HG03565 (cell line): ENCODE measurements around the gene MGMT.

ENCODE experiments used
- ATAC-seq: cut with Tn5 transposase; IDR thresholded peaks from one replicate; pipeline ENCODE4 v1.9.1; 2021; ENCODE audit warnings: mild to moderate bottlenecking, moderate library complexity; ENCODE audit not compliant: unreplicated experiment

Gene MGMT

DNA sequence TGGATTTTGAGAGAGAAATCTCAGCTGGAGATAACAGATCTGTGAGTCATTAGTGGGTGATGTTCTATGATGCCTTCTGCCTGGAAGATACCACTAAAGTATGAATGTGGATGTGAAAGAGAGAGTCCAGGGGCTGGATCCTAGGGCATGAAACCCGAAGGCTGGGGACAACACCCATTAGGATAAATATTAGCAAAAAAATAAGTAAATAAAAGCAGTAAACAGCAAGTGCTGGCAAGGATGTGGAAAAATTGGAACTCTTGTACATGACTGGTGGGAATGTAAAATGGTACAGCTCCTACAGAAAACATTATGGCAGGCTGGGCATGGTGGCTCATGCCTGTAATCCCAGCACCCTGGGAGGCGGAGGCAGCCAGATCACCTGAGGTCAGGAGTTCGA, 16.6 kb upstream of the MGMT start:
- ATAC-seq, result no peak

DNA sequence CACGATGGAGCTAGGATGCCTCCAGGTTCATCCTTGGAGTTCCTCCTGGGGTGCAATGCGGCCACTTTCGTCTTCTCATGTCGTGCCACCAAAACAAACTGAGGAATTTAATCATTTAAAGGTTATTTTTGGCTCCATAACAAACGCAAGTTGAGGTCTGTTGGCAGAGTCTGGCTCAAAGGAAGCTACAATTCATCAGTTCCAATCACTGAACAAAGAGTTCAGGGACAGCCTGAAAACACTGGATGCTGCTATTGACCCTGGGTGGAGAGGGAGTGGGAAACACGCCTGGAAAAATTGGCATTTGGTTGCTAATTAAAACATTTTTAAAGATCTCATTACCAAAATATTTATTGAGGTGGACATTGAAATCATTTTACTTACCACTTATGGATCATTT, 11.4 kb upstream of the MGMT start:
- ATAC-seq, result no peak

DNA sequence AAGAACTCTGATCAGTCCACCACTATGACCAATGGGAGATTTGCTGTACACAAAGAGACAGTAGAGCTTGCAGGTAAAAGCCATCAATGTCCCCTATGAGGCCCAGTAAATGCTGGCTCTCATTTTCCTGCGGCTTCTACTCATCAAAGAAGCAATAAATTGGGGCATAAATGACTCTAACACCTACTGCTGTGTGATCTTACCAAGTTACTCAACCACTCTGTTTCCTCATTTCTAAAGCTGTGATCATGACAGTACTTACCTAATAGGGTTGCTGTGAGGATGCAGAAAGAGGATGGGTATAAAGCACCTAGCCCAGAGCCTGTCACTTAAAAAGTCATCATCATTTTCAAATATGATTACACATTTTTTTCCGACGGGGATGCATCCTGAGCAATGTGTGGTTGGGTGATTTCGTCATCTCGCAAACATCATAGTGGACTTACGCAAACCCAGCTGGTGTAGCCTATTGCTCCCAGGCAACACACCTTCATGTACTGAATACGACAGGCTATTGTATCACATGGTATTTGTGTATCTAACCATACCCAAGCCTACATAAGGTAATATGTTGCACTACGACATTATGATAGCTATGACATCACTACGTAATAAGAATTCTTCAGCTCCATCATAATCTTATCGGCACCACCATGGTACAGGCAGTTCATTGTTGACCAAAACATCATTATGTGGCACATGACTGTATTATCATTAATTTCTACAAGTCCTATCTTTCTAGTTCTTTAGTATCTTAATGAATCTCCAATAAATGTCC, 7.1 kb upstream of the MGMT start:
- ATAC-seq, result no peak

DNA sequence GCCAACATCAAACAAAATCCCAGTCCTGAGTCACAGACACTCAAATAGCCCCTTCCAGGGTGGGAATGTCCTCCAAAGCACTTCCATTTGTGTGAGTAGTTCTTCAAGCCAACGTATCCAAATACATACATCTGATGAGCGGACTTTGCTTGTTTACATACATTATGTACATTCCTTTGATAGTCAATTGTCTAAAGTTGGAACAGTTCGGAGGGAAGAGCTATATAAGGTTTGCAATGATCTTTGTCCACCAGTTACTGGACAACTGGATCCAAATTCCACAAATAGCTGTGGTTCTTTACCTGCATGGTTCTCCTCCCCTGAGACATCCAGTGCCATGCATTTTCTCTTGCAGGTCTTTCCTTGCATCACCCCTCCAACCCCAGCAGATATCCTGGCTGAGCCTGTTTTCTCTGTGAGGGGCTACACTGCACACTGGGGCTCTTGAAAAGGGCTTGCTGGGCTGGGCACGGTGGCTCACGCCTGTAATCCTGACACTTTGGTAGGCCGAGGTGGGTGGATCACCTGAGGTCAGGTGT, 4.7 kb upstream of the MGMT start:
- ATAC-seq, result no peak

DNA sequence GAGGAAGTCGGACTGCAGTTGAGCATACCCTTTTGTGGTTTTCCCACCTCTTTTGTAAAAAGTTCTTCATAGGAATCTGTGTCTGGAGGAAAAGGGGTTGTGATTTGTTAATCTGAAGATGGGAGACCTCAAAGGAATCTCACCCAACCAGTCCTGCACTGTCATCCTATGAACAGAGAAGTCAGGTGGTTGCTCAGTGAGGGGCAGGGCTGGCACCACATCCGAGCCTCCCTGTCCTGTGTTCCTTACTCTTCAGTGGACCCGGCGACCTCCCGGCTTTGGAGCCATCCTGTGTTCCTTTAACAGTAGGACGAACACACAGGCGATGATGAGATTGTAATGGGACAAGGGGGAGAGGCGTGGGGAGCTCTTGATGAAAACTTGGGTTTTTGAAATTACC, 2.8 kb upstream of the MGMT start:
- ATAC-seq, result no peak

DNA sequence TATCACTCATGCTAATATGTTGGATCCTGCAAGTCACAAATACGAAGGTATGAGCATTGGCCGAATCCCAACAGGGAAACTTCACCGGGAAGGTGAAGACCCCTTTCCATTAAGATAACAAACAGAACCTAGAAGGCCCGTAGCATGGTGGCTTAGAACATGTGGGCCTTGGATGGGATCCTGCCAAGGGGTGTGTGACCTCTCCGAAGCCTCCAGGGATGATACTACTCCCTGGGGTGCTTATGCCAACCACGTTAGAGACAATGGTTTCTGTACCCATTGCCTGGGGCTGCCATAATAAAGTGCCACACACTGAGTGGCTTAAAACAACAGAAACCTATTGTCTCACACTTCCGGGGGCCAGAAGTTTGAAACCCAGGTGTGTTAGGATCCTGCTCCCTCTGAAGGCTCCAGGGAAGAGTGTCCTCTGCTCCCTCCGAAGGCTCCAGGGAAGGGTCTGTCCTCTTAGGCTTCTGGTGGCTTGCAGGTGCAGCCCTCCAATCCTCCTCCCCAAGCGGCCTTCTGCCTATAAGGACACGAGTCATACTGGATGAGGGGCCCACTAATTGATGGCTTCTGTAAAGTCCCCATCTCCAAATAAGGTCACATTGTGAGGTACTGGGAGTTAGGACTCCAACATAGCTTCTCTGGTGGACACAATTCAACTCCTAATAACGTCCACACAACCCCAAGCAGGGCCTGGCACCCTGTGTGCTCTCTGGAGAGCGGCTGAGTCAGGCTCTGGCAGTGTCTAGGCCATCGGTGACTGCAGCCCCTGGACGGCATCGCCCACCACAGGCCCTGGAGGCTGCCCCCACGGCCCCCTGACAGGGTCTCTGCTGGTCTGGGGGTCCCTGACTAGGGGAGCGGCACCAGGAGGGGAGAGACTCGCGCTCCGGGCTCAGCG, 992 bp upstream of the MGMT start:
- no peak for ATAC-seq

DNA sequence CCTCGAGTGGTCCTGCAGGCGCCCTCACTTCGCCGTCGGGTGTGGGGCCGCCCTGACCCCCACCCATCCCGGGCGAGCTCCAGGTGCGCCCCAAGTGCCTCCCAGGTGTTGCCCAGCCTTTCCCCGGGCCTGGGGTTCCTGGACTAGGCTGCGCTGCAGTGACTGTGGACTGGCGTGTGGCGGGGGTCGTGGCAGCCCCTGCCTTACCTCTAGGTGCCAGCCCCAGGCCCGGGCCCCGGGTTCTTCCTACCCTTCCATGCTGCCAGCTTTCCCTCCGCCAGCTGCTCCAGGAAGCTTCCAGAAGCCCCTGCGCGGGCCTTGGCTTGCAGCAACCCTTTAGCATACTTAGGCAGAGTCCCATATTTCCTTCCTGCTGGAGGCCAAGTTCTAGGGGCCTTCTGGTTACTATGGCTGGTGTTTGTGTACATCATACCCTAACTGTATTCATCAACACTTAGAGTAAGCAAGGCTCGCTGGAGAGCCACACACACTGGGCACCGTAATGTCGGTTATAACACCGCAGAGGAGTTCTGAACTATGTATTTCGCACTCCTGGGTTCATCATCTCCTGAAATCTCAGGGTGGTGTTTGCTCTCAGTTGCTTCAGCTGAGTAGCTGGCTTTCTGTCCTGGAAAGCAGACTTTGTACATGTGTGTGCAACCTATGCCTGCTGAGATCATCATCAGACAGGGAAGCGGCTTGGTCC, 471 bp downstream of the MGMT start:
- ATAC-seq, result peak; percentile 4

DNA sequence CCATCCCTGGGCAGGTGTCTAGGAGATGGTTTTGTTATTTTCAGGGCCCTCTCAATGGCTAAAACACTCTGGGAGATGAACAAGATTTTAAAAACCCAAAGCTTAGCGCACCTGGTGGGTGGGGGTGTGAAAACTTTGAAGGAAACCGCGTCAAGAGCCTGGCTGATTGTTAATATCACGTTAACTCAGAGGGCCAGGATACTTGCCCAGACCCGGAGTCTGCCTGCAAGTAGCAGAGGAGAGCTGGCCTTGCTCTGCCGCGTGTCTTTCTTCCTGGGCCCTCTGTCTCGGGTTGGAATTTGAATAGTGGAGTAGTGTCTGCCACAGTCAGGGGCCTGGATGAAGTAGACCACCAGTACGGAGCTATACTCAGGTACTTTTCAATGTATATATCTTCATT, 1.1 kb downstream of the MGMT start:
- ATAC-seq, result no peak

DNA sequence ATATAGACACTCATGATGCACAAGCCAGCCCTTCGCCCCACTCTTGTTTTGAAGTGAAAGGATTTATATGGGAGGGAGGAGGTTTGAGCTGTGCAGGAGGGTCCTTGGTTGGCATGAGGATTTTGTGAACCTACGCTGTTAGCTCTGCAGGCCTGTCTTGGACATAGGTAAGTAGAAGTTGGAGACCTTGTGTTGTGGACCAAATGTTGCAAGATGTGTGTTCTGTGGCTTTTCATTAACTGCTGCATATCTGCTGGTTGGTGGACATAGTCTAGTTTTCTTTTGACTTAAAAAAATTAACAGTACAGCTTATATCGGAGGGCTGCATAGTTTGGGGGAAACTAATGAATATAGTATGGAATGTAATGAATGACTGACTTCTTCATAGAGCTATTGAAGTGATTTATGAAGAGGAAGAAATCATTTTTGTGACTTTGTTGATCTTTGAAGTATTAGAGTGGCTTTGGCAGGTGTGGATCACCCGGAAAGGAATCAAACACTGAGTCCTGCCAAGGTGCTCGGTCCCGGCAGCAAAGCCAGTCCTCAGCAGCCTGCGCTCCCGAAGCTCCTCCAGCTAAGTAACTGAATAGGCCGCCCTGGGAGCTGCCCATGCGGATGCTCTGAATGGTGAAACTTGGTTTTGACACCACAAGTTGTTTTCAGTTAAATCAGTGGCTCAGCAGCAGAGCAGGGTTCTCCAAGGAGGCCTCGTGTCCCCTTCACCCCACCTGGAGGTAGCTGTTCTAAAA, 3.2 kb downstream of the MGMT start:
- no peak for ATAC-seq

DNA sequence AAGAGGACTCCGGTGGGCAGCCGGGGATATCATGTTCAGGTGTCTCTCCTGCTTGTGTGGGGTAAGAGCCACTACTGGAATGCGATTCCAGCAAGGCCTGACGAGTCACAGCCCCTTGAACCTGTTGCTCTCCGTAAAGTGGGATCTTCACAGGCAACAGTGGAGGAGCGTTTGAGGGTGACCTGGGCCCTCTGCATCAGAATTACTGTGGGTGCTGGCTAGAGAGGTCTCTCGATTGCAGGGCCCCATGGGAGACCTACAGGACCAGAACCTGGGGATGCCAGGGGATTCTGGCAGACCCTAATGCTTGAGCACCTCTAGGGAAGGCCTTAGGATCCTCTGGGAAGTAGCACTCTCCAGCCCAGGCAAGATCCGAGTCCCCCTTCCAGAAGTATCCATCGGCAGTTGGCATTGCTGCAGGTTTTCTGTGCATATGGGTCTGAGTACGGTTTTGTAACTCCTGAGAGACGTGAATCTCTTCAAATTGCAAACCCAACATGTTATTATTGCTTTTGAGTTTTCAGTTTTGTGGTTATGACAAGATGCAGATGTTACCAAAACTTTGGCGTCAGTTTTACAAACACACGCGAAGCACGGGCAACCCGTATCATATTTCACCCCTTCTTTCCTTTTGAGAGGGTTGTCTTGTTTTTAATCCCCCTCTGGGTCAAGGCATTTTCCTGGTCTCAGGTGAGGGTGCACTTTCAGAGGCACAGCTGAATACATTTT, 4.6 kb downstream of the MGMT start:
- ATAC-seq, result no peak

DNA sequence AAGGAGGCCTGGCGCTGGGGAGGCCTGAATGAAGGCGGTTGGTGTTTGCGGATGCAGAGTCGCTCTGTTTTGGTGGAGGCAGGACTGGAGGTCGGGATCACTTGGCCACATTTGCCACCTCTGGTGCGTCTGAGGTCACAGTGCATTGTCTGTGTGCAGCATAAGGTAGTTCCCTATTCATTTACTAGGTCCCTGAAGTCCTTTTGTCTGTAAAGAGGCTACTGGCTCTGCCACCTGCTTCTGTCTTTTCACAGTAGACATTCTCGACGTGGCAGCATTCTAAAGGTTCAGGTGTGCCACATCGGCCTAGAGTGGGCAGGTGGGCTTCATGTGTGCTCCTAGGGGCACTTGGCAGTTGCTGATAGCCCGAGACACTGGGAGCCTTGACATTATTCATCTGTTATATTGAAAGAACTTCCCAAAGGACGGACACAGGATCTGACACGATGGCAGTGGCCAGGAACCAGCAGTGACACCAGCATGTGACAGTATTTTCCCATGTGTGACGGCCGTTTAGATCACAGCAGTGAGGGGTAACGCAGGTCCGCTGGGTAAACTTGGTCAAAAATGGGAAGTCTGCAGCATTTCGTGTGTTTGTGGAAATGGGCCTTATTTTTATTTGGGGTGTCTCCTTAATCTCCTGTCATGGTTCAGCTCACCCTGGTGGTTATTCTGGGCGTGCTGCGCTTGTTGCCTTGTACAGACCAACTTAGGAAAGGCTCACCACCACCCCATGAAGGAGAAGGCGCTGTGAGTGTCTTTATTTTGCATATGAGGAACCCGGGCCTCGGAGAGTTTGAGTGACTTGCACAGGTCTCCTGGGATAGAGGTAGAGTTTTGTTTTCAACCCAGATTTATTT, 5.9 kb downstream of the MGMT start:
- ATAC-seq, result peak; percentile 60

DNA sequence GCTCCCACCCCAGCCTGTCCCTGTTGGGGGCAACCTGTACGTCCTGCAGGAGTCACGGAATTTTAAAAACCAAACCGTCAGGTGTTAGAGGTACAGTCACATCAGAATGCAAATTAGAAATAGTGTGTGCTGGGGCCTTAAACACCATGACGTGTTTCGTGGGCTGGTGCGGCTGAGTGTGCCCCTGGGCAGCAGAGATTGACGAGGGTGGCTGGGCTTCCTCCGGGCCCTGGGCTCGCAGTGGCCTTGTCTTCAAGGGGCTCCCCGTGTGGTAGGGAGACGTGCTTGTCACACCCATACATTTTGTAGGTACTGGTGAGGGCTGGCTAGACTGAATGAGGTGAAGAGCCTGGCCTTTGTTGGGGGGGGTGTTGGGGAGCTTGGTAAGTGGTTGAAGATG, 7.6 kb downstream of the MGMT start:
- ATAC-seq, result no peak

DNA sequence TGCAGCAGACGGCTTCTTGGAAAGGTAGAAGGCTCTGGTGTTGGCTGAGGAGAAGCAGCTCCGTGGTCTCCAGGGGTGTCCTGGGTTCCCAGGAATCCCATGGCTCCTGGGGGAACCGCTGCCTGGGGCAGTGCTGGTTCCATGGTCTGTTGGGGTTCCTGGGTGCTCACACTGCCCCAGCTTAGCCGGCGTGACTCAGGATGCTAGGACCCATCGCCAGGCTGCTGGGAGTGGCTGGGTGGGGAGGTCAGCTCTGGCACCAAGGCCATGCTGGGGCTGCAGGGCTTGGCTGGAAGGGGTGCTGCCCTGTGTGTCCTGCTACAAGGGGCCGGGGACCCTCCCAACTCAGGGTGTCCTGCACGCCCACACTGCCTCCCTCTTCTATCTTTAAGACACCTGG, 9.4 kb downstream of the MGMT start:
- ATAC-seq, result no peak

DNA sequence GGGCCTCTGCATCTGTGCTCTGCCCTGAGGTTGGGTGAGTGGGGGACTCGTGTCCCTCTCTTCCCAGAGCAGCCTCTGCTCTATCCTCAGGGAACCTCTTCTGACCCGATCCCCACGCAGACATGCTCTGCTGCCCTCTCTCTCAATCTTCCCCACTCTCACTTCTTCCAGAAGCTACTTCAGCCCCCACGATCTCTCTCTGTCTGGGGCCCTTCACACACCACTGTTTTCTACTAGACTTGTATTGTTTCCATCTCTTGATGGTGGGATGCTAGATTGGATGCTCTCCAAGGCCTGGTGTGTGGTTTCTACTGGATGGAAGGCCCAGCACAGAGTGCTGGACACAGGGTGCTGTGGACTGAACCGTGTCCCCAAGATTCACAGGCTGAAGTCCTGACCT, 10.0 kb downstream of the MGMT start:
- no peak for ATAC-seq

DNA sequence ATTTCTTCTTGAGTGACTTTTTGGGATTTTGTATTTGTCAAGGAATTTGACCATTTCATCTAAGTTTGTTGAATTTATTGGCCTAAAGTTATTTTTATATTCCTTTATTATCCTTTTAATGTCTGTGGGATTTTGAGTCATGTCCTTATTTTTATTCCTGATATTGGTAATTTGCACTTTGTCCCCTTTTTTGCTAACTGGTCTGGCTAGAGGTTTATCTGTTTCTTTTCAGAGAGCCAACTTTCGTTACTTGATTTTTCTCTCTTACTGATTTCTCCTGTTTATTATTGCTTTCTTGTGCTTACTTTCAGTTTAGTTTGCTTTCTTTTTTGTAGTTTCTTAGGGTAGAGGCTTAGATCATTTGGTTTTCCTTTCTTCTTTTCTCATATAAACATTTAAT, 14.6 kb downstream of the MGMT start:
- ATAC-seq, result no peak

DNA sequence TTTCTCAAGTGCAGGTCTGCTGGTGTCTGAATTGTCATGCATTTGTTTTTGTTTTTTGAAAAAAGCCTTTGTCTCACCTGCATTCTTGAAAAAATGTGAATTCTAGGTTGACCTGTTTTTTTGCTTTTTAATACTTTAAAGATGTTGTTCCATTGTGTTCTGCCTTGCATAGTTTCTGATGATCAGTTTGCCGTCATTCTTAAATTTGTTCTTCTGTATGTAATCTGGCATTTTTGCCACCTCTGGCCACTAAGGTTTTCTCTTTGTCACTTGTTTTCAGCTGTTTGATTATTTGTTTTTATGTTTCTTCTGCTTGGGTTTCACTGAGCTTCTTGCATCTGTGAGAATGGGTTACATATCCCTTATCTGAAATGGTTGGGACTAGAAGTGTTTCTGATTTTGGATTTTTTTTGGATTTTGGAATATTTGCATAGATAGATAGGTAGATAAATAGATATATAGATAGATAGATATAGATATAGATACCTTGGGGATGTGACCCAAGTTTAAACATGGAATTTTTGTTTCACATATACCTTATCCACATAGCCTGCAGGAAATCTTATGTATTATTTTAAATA, 16.5 kb downstream of the MGMT start:
- no peak for ATAC-seq

DNA sequence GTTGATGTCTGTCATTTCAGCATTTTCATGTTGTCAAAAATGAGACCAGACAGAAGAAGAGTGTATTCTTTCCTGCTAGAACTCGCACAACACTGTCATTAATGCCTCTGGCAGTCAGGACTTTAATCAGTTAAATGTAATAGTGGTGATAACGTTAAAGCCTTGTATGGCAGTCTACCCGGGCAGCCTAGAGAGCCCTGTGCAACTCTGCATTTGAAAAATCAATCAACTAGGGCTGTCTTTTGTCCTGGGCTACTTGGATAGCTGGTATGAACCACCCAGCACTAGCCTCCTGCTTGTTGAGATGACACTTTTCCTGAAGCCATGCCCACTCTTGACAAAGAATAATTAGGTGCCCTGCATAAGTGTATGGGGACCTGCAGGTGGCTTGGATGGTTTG, 19.8 kb downstream of the MGMT start:
- ATAC-seq, result no peak

DNA sequence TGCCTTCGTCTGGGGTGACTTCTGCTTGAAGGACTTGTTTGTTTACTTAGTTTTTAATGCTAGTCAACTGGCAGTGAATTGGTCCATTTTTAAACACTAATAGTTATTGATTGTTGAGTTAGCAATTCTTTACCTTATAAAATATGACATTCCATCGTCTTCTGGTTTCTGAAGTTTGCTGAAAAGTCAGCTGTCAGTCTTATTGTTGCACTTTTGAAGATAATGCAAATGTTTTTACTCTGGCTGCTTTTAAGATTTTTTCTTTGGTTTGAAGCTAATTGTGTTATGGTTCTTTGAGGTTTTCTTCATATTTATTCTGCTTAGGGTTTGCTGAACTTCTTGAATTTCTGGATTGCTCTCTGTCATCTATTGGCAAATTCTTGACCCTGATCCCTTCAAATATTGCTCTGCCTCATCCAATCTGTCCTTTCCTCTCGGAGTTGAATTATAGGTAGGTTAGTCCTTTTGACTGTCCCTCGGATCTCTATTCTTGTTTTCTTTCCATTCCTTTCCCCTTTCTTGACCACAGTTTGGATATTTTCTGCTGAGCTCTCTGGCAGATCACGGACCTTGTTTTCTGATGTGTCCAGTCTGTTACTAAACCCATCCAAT, 24.2 kb downstream of the MGMT start:
- ATAC-seq, result no peak
